Tibial artery (tissue), 4 donors: ENCODE measurements around the gene SH2D7.

Source experiments
- DNase-seq, 2 donors: peaks; one replicate each; pipeline ENCODE4 v3.0.0-alpha.2; 2019
- H3K27ac ChIP-seq, 2 donors: fragments of 200-600 bp; sonication (generic) in 1 of 2; 1 replicate in 1 of 2; 2 replicates in 1 of 2; pipeline ENCODE4 v1.5.1; 2018 to 2019; ENCODE audit warnings: mild to moderate bottlenecking in 1 of 2
- H3K27me3 ChIP-seq, 2 donors: fragments of 200-600 bp; sonication (generic) in 1 of 2; one replicate each; pipeline versions ENCODE4 v1.5.1 to v1.6.0; 2016 to 2019
- H3K36me3 ChIP-seq, 3 donors: fragments of 200-600 bp; sonication (generic) in 2 of 3; one replicate each; pipeline ENCODE4 v1.5.1; 2016 to 2019; ENCODE audit warnings: mild to moderate bottlenecking in 2 of 3
- H3K4me1 ChIP-seq, 4 donors: fragments of 200-600 bp; sonication (generic) in 2 of 4; 1 replicate in 3 of 4; 2 replicates in 1 of 4; pipeline ENCODE4 v1.5.1; 2016 to 2019
- H3K4me3 ChIP-seq, 2 donors: fragments of 200-600 bp; sonication (generic) in 1 of 2; 1 replicate in 1 of 2; 2 replicates in 1 of 2; pipeline ENCODE4 v1.5.1; 2018 to 2019; ENCODE audit warnings: mild to moderate bottlenecking in 2 of 2
- H3K9me3 ChIP-seq, 3 donors: fragments of 200-600 bp; sonication (generic) in 1 of 3; one replicate each; pipeline ENCODE4 v1.5.1; 2016 to 2019
- intact Hi-C: fragments of 100-400 bp; cut with DNase I; formaldehyde crosslinking; loops from one replicate; pipeline ENCODE4 v1.15.0; 2023; ENCODE audit warnings: low total_unique reads
- TF ChIP-seq, protein P1 (sequence below), 2 experiments: fragments of 200-600 bp in 1 of 2; fragments of 450-650 bp in 1 of 2; IDR thresholded peaks; one replicate each; pipeline ENCODE4 v1.5.1; 2017 to 2019; ENCODE audit warnings: antibody characterized with exemption in 2 of 2, mild to moderate bottlenecking in 1 of 2, moderate library complexity in 1 of 2

SH2D7 gene

DNA sequence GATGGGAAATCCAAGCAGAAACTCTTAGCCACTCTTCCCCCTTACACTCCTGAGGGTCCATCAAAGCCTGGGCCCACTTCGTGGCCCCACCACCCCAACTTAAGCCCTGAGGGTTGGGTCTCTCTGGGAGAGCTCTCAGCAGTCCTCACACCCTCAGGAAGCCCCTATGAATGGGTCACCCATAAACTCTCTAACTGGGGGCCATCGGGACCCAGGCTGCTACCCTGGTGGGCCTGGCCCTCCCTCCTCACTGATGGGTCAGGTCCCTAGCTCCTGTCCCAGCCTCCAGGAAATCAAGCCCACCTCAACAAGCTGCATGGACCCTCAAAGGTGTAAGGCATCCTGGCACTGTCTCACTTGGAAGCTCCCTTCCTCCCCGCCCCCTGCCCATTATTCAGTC lies 19.4 kb downstream of the SH2D7 start:
- intact Hi-C loops = loop anchor here (5.0 kb wide), 2 partner anchors 86 to 131 kb away; no protein-coding TSS in a partner anchor
- Histone ChIP-seq H3K4me1 (no peaks in the 10 kb centered on the region), H3K9me3 (no peaks in the 10 kb centered on the region), H3K36me3 (no peaks in the 10 kb centered on the region), H3K27me3 (no peaks in the 10 kb centered on the region), H3K27ac (no peak overlapping the region), H3K4me3 (no peak overlapping the region)
- TF ChIP-seq, protein P1, sequence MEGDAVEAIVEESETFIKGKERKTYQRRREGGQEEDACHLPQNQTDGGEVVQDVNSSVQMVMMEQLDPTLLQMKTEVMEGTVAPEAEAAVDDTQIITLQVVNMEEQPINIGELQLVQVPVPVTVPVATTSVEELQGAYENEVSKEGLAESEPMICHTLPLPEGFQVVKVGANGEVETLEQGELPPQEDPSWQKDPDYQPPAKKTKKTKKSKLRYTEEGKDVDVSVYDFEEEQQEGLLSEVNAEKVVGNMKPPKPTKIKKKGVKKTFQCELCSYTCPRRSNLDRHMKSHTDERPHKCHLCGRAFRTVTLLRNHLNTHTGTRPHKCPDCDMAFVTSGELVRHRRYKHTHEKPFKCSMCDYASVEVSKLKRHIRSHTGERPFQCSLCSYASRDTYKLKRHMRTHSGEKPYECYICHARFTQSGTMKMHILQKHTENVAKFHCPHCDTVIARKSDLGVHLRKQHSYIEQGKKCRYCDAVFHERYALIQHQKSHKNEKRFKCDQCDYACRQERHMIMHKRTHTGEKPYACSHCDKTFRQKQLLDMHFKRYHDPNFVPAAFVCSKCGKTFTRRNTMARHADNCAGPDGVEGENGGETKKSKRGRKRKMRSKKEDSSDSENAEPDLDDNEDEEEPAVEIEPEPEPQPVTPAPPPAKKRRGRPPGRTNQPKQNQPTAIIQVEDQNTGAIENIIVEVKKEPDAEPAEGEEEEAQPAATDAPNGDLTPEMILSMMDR (IDR thresholded peaks at IDR 0.05) = no peak
- no peak for DNase-seq

DNA sequence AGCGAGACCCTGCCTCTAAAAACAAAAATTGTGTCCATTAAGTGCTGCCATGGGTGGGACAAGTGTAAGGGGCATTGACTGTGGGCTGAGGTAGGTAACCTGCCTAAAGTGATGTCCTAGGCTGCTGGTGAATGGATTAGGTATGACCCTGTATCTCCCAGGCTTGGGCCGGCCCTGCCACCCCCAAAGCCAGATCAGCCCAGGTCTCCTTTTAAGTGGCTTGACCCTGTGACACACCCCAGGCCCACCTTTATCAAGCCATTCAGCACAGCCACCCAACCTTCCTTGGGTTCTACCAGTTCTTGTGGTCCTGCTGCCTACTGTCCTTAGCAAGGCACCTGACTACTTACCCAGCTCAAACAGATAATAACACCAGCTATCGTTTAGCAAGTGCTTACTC lies 20.2 kb downstream of the SH2D7 start:
- Histone ChIP-seq H3K4me3 (no peak overlapping the region), H3K4me1 (no peaks in the 10 kb centered on the region), H3K27ac (no peak overlapping the region), H3K9me3 (no peaks in the 10 kb centered on the region), H3K27me3 (no peaks in the 10 kb centered on the region), H3K36me3 (no peaks in the 10 kb centered on the region)
- TF ChIP-seq, protein P1 (IDR thresholded peaks at IDR 0.05) = no peak
- no peak for DNase-seq
- intact Hi-C loops = loop anchor here (5.0 kb wide), 2 partner anchors 85 to 130 kb away; no protein-coding TSS in a partner anchor

DNA sequence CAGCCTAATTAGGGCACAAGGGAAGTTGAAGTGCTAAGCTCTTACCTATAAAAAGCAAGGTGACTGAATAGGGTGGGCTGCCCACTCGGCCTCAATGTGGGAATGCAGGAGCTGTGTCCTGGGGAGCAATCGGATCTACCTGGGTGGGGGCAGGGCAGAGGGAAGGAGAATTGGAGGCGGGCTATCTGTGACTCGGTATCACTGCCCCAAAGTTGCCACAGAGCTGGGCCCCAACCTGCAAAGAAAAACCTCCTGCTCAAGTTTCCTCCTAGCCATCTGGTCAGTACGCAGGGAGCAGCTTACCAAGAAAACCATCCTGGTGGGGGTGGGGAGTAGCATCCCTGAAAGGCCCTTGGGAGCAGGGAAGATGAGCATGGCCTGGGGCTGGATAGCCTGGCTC lies 28.2 kb downstream of the SH2D7 start:
- no peak overlapping the region for H3K27ac ChIP-seq
- DNase-seq = no peak
- H3K4me1 ChIP-seq = no peaks in the 10 kb centered on the region
- H3K36me3 ChIP-seq = no peaks in the 10 kb centered on the region
- no peaks in the 10 kb centered on the region for H3K9me3 ChIP-seq
- TF ChIP-seq, protein P1 (IDR thresholded peaks at IDR 0.05) = no peak
- intact Hi-C loops = loop anchor here (10.0 kb wide), 1 partner anchor 304 kb away; no protein-coding TSS in a partner anchor
- H3K4me3 ChIP-seq = no peak overlapping the region
- no peaks in the 10 kb centered on the region for H3K27me3 ChIP-seq

DNA sequence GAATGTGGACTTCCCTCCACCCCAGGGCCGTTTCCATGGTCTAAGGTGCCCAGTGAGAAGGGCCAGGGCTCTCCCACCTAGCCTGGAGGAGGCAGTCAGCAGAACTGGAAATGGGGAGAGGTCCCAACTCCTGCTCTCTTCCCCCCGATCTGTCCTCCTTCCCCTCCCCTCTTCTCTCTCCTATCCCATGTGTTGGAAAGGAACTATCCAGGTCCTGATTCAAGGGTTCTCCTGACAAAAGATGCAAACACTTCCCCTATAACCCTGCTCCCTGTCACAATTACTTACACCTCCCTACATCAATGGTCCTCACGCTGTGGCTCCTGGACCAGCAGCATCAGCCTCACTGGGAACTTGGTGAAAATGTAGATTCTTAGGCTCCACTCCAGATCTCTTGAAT lies 32.9 kb downstream of the SH2D7 start:
- no peaks in the 10 kb centered on the region for H3K36me3 ChIP-seq
- no peak for DNase-seq
- H3K4me3 ChIP-seq = no peak overlapping the region
- no peaks in the 10 kb centered on the region for H3K4me1 ChIP-seq
- H3K27ac ChIP-seq = no peak overlapping the region
- H3K9me3 ChIP-seq = no peaks in the 10 kb centered on the region
- intact Hi-C loops = loop anchor here (10.0 kb wide), 1 partner anchor 300 kb away; no protein-coding TSS in a partner anchor
- TF ChIP-seq, protein P1 (IDR thresholded peaks at IDR 0.05) = no peak
- no peaks in the 10 kb centered on the region for H3K27me3 ChIP-seq

DNA sequence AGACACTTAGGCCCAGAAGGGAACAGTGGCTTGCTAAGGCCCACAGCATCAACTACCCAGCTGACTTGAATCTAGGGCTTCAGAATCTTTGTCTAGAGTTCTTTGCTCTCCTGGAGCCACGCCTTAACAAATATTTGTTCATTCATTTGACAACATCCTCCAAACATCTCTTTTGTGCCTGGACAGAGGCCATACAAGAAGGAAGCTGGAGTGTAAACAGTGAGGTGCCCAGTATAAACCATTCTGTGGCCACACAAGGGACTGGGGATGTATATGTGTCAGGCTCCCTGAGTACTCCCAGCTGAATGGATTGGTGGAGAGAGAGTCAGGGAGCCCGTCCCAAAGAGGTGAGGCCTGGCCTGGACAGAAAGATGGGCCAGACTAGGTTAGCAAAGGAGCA lies 35.5 kb downstream of the SH2D7 start:
- TF ChIP-seq, protein P1 (IDR thresholded peaks at IDR 0.05) = no peak
- Histone ChIP-seq H3K27me3 (no peaks in the 10 kb centered on the region), H3K4me1 (peaks cover 0 to 19% (median 9%) of the 10 kb centered on the region in 4 donors), H3K36me3 (no peaks in the 10 kb centered on the region), H3K9me3 (no peaks in the 10 kb centered on the region), H3K27ac (no peak overlapping the region), H3K4me3 (no peak overlapping the region)
- intact Hi-C loops = loop anchor here (10.0 kb wide), 1 partner anchor 297 kb away; no protein-coding TSS in a partner anchor
- no peak for DNase-seq
